Mucosa of gallbladder (tissue), 1 donor: ENCODE measurements around the gene SYT1. TPM values are rescaled to one million over a fixed set of nuclear protein-coding genes. Genes with fewer than 3 reads are reported as not detected.

Experiments
- DNase-seq: peaks from one replicate; pipeline ENCODE4 v3.0.0-alpha.2; 2020; ENCODE audit warnings: low spot score
- total RNA-seq: library from RNA; stranded (reverse); gene quantifications from one replicate; pipeline ENCODE4 v1.2.1, GENCODE V29; 2021
- donor health status: DM: no; HTN: no; CAD: no.

The SYT1 gene
- total RNA-seq, 1 donor from 2014 or later = 6.5 TPM

DNA sequence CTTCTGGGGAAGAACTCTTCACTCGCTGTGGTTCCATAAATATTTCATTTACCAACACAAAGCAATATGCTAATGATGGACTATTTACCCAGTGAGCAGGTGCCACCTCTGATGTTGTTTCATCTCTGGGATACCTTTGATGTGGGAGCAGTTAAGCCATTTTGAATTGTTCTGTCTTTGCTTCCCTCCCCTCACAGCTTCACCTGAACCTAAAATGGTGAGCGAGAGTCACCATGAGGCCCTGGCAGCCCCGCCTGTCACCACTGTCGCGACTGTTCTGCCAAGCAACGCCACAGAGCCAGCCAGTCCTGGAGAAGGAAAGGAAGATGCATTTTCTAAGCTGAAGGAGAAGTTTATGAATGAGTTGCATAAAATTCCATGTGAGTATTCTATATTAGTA is 352.7 kb downstream of the SYT1 start:
- DNase-seq = no peak

DNA sequence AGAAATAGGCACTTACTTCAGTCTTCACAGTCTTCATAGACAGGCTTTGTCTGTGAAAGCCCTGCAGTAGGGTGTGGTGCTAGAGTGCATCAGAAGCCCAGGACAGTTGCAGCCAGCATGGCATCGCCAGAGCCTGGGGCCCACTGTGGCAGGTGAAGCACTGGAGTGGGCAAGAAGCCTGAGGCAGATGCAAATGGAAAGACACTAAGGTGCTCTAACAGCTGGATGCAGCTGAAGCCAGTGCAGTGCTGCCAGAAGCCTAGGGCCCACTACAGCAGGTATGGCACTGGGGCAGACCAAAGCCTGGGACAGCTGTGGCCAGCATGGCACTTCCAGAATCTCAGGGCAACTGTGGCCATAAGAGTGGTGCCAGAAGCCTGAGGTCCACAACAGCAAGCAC is 358.6 kb downstream of the SYT1 start:
- no peak for DNase-seq

DNA sequence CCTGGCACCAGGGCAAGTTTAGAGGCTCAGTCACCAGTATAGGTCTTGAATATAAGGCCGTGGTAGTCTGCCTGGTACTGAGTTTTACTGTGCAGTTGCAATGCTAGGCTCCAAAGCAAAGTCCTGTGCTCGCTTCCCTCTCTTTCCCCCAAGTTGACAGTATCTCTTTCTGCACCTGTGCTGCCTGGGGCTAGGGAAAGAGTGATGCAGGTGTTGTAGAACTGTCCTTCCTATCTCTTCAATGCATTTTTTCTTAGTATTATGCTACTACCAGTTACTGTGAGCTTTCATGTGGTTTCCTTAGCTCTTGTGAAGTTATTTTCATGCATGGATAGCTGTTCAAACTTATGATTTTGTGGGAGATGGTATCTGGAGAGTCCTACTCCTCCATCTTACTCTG is 359.2 kb downstream of the SYT1 start:
- DNase-seq = no peak

DNA sequence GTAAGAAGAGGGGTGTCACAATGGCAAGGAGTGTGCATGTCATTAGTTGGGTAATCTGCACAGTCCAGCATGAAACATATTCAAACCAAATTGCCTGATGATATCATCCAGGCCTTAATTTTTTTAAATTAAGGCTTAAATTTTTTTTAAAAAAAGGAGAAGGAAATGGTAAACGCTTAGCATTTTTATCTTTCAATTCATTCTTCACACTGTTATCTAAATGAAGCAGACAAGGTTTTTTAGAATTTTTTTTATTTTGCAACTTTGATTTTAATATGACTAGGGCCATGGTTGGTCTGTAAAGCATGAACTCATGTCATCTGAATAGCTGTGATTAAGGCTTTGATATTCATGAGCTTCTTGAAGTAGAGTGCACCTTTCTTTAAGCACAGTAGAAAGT is 362.5 kb downstream of the SYT1 start:
- no peak for DNase-seq

DNA sequence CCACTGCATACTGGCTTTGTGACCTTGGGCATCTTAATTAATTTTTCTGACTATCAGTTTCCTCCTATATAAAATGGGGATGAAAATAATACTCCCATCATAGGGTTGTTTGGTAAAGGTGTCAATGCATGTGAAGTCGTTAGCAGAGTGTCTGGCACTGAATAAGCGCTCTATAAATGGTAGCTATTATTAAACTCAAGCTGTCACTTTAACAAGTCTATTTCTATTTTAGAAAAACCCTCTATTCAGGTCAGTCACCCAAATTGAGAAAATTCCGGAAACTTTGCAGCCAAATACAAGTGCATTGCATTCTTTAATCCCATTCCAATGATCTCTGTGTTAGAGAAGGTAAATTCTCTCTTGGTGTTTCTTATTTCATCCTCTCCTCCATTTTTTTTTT is 363.1 kb downstream of the SYT1 start:
- DNase-seq = no peak

DNA sequence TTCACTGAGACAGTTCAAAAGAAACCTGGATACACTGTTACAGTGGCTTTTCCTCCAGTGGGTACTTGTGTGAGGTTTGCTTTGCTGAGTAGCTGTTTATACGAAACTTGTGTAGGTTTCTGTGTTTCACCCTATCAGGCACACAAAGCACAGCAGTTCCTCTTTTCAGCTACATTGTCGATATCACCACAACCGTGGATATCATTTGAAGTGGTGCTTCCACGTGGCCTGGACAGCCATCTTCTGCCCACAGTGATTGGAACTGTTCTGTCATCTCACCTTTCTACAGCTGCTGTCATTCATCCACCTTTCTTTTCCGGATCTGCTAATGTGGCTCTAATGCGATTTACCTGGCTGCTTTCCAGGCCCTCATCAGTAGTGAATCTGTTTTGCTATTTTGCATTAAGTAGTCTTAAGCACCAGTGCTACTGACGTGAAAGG is 368.8 kb downstream of the SYT1 start:
- DNase-seq = no peak

DNA sequence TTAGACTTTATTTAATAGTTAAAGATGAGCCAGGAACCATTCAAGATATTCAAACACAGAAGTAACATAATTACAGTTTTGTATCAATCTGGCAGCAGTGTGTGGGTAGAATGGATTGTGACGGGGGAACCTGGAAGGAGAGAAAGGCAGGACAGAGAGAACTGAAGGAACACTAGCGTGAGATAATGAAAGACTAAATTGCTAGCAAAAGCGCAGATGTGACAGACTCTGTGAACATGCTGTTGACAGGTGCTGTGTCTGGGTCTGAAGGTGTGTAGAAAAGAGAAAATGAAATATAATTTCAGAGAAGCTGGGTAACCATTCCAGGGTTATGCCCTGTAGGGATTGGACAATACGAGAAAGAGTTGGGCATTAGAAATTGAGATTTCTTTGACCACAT is 372.3 kb downstream of the SYT1 start:
- no peak for DNase-seq

DNA sequence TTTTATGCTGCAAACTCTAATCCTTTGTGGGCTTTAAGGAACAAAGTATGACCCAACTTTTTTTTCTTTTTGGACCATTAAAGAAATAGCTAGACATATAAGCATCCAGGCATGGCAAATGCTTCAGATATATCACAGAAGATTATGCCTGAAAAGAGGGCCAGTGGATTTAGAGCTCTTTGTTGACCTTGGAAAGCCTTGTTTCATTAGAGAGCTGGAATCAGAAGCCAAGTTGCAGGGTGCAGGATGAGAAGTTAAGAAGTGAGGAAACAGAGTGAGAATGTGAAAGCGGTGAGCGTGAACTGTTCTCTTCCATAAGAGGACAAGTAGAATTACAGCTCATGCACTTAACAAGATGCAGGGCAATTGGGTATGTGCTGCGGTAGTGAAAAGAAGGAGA is 373.7 kb downstream of the SYT1 start:
- DNase-seq = no peak

DNA sequence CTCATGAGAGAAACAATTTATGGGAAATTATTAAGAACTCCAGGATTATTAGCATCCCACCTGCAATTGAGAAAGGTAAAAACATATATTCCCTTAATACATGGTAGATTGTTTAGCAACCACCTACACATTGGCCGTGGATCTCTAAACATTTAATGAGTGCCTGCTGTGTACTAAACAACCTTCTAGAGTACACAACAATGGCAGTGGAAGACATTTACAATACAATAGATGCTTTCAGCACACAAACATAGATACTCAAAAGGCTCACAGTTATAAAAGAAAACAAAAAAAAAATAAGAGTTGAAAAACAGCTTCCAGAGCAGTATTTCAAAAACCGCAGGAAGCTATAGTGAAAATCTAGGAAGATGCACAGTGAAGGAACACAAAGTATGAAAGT is 382.9 kb downstream of the SYT1 start:
- no peak for DNase-seq

DNA sequence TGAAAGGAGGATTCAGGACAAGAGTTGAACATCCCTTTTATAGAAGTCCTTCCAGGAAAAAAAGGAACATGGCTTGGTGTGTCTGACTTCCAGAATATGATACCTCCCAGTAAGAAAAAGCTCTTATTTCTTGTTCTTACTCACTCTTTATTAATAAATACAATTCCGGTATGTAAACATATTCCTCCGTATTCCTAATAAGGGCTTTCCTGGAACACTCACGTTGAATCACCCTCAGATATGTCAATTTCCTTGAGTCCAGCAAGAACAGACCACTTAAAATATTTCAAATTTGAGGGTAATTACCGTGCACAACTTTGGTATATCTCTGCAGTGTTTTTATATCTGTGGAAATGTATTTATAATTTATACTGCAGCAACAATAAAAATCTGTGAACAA is 385.6 kb downstream of the SYT1 start:
- DNase-seq = no peak

DNA sequence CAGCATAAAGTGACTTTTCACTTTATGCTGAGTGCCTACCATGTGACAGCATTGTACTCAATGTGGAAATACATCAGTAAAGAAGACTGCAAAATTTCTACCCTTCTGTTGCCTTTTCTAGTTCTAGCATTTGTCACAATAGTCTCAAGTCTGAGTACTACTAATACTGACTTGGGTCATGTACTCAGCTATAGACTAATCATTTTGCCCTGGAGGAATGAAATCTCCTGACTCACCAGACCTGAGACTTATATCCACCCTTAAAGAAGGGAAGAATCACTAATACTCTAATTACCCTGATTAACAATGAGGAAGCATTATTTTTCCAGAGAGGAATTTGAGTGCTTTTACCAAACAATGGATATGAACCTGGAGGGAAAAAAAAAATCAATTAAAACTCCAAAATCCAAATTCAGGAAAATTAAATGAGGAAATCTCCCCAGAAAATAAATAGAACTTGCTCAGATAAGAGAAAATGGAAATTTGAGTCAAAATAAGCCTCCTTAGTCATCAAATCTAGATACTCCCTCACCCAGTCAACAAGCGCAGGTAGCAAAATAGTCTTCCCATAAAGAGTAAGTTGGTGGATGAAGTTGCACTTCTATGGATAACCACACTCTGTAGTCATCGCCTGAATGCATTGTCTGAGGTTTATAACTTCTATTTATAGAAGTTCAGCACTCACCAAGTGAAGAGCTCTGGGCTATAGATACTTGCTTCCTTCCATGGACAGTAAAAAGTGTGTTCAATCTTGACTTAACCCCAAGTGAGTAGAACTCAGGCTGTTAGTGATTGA is 386.6 kb downstream of the SYT1 start:
- DNase-seq = no peak

DNA sequence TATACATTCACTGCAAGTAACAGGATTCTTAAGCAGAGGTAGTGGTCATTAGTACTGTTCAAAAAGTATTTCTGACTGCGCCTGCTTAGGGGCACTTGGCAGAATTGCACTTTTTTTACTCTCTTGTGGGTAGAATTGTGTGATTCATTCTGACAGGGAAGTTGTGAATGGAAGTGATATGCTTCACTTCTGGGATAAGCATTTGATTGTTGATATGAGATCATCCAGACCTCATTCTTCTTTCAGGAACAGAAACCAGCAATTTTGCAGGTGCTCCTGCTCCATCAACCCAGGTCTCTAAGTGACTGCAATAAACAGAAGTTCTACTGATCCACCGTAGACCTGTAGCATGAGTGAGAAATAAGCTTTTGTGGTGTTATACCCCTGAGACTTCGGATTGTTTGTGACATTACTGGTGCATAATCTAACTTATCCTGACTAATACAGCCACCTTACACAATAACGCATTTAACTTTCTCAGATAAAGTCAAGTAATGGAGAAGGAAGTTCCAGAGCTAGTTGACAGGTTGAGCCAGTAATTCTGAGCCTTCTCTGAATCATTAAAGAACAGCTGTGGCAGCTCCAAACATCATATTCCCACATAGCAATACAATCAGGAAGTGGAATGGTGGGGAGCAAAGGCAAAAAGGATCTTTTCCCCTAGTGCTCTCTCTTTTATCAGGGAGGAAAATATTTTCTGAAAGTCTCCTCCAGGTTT is 387.9 kb downstream of the SYT1 start:
- no peak for DNase-seq

DNA sequence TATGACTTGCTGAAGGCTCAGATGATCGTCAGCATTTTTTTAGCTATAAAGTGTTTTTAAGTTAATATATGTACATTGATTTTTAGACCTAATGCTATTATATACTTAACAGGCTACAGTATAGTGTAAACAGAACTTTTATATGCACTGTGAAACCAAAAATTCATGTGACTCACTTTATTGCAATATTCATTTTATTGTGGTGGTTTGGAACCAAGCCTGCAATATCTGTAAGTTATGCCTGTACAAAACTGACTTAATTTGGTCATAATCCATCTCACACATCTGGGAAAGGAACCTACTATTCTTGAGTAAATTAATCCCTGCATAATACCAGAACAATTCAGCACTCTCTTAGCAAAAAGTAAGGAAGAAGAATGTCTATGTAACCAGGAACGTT is 390.7 kb downstream of the SYT1 start:
- DNase-seq = no peak

DNA sequence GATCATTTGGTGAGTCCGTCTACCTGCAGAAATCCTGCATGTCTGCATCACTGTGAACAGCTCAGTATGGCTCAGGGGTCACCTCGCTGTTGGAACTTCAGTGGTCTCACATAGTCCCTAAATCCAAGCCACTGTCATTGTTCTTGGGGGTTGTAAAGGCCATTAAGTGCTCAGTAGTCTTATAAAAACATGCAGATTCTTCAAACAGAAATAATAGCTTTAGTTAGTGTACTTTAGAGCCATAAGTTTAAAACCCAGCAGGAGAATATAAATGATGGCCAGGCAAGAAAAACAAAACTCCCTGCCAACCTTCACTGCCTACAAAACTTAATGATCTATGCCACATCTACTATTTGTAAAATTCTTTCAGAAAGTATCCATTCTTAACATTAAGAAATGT is 396.3 kb downstream of the SYT1 start:
- DNase-seq = no peak

DNA sequence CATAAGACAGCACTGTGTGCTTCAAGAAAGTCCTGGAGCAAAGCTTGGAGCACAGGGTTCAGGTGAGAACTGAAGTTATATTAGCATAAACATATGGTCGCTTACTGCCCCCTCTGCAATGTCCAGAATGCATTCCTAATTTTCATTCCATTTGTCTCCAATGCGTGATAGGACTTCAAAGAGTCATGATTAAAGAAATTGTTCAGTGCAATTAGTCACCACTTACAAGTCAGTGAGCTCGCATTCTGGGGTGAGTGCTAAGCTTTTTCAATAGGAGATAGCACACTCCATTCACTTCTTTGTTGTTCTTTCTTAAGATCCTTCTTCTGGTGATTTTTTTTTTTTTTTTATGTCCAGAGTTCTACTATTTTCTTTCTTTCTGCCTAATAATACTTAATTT is 398.4 kb downstream of the SYT1 start:
- no peak for DNase-seq

DNA sequence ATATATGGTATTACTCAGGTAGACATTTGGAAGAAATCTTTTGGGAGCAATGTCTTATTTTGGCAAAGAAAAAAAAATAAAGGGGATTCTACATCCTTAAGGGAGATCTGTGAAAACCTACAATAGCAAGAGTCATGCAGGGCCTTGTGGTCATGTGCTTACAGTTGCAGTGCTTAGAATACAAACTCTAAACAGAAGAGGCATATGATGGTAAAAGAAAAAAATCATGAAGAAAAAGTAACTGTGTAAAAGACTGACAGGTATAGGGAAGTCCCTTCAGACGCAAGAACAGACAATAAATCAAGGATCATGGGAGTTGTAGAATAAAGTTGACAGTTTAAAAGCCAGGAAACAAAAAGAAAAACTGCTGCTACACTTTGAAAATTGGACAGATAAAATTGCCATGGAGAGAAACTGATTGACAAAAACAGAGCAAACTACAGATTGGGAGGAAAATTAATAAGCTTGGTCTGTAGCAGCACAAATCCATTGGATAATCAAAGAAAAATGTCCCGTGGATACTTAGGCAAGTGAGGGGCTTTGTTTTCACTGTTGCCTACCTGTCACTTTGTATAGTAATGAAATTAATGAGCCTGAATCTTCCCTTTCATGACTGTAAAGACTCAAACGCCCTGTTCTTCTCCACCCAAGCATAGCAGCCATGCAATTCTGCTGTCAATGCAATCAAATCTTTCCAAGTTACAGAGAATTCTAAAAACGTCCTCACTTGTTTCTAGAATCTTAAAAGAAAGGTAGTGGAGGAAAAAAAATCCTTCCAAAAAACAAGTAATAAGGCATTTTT is 402.0 kb downstream of the SYT1 start:
- no peak for DNase-seq

DNA sequence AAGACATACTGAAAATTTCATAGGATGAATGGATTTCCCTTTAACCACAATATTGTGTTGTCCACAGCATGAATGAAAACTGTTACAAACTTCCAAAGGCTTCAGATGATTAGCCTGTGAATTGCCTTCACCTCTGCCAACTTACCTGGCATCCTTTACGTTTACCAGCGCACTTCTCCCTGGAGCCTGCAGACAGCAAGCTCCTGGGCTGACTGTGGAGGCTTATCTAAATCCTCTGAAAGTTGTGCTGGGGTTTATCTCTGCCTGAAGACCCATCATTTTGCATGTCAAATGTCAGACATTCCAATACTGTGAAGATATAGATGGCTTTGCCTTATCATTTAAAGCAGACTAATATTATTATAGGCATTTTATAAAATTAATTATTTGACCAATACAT is 403.0 kb downstream of the SYT1 start:
- DNase-seq = no peak

DNA sequence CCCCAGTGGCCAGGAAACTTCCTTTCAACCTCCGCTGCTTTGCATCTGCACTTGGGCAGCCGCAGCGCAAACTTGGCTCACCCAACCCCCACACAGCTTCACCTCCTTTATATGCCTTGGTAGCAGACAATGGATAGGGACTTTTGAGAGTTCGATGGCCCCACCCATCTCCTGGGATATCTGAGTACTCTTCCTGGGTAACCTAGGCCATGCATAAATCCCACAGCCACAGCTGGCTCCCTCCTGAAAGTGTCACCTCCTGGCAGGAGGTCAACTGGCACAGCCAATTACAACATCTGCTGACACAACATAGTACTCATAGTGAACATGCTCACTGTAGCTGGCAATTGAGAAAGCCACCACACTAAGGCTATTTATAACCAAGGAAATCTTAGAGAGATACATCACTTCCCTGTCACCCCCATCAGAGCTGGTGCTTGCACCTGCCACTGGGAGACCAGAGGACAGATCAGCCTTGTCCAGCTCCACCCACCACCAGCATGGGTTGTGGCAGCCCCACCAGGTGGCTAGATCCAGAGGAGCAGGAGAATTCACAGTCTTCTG is 410.0 kb downstream of the SYT1 start:
- DNase-seq = no peak

DNA sequence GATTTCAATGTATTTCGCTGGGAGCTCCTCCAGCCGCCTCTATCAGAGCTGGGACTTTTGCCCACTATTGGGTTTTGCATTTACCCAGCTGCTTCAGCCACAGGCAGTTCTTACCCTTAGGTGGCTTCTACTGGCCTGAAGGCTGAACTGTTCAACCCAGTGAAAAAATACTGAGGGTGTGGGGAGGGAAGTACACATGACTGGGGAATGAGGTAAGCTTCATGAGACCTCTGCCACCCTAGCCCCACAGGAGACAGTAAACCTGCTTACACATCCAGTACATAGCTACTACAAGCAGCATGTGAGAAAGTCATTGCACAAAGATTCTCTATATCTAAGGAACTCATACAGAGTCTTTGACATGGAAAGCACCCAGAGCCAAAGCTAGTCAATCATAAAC is 411.1 kb downstream of the SYT1 start:
- no peak for DNase-seq

DNA sequence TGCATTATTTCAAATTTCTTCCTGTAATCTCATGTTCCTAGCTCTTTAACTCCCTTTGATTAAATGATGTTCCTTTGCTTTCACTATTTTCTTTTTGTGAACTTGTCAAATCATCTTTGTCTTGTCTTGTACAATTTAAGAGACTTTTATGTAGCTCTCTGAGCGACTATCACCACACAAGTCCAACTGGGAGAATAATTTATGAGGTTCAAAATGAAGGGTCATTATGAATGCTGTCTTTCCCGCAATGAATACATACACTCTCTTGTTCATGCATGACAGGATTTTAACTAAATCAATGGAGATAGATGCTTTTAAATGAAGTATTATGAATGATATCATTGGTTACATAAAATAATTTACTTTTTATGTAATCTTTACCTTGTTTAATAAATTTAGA is 418.8 kb downstream of the SYT1 start:
- no peak for DNase-seq

DNA sequence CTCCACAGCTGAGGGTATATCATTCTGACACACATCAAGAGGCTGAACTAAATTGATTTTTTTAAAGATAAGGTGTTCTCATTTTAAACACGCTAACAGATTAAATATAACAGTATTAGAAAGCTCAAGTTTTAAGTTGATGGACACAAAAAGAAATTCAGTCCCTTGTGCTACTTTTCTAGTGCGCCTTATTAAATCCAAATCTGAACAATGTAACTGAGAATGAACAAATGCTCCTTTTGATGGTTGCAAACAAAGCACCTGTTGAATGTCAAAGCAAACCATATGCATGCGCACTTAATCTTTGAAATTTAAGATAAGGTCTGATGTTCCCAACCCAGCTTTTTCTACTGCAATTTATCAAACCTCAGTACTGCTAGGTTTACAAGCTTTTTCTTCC is 424.3 kb downstream of the SYT1 start:
- DNase-seq = no peak

DNA sequence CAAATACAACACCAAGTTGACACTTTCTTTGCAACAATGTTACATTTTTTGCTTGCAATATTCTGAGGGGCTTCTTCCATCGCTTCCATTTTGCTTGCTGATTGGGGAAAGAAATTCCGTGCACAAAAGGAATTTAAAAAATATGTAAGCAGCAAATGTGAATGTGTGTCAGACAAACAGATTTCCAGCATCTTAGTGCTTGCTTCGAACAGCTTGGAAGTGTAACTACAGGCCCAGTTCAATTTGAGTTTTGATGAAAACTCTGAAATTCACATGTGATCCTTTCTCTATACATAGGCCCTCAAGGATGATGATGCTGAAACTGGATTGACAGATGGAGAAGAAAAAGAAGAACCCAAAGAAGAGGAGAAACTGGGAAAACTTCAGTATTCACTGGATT is 427.1 kb downstream of the SYT1 start:
- DNase-seq = no peak
